ENCODE results near the gene MASTL.

GRCh38 chr10:27225011-27225590, 69.9 kb downstream of the MASTL start:
- TF ChIP-seq CTCF (IDR thresholded peaks at IDR 0.05; ENCODE audit: low read depth, low read length, poor library complexity, severe bottlenecking) (no peak), EZH2phosphoT487 (IDR thresholded peaks at IDR 0.05; ENCODE audit: borderline replicate concordance, low read length) (no peak)
